Right lobe of liver (tissue), 6 donors: ENCODE data around the gene ATP6V1G1. TPM values are rescaled to one million over a fixed set of nuclear protein-coding genes. Genes with fewer than 3 reads are reported as not detected.

Source experiments
- ATAC-seq, 4 donors: fragments of 200-7000 bp; cut with Tn5 transposase; one replicate each; pipeline ENCODE4 v1.9.1; 2020; ENCODE audit warnings: mild to moderate bottlenecking in 4 of 4, moderate library complexity in 4 of 4
- DNase-seq, 3 donors: peaks; one replicate each; pipeline ENCODE4 v3.0.0-alpha.2; 2020
- H3K27ac ChIP-seq, 3 donors: fragments of 200-600 bp; one replicate each; pipeline ENCODE4 v1.8.0; 2022
- H3K27me3 ChIP-seq, 2 donors: fragments of 200-600 bp; one replicate each; pipeline ENCODE4 v1.8.0; 2022
- H3K36me3 ChIP-seq, 4 donors: fragments of 200-600 bp; sonication (generic) in 1 of 4; one replicate each; pipeline versions ENCODE4 v1.5.1 to v1.8.0; 2017 to 2022; ENCODE audit warnings: control low read depth in 1 of 4
- H3K4me1 ChIP-seq, 4 donors: fragments of 200-600 bp; sonication (generic) in 1 of 4; one replicate each; pipeline versions ENCODE4 v1.5.1 to v1.8.0; 2017 to 2022; ENCODE audit warnings: control low read depth in 1 of 4
- H3K4me3 ChIP-seq, 3 donors: fragments of 200-600 bp; one replicate each; pipeline ENCODE4 v1.8.0; 2022
- H3K9me3 ChIP-seq, 4 donors: fragments of 200-600 bp; sonication (generic) in 1 of 4; one replicate each; pipeline versions ENCODE4 v1.5.1 to v1.8.0; 2017 to 2022; ENCODE audit warnings: control low read depth in 1 of 4
- POLR2A ChIP-seq: fragments of 450-650 bp; IDR thresholded peaks from one replicate; pipeline ENCODE4 v1.6.1; 2017; ENCODE audit warnings: antibody characterized with exemption, mild to moderate bottlenecking
- WGBS: methylation state at CpG from one replicate; pipeline ENCODE4 v1.1.6; 2018; ENCODE audit warnings: low coverage, low lambda C conversion rate; ENCODE audit not compliant: insufficient coverage; ENCODE audit errors: missing lambda C conversion rate; 5-methylcytosine and 5-hydroxymethylcytosine counted together
- intact Hi-C, 2 donors: fragments of 100-400 bp; cut with DNase I; formaldehyde crosslinking; loops; one replicate each; pipeline versions ENCODE4 v1.11.2 to v1.14.1; 2022
- total RNA-seq, 6 experiments: library from RNA; depleted of rRNA in 2 of 6; stranded (reverse); fragments of >200 nt in 2 of 6; fragmentation: NEBNext Ultra II Directional in 3 of 6; extraction: Animal tissue kit (Norgen Biotek cat#: 25700) in 3 of 6; gene quantifications; one replicate each; pipeline versions ENCODE4 v1.1.0 to v1.2.4, GENCODE V29; 2016 to 2023
- TF ChIP-seq, protein P1 (sequence below), 4 donors: fragments of 200-600 bp in 3 of 4; fragments of 450-650 bp in 1 of 4; IDR thresholded peaks; one replicate each; pipeline versions ENCODE4 v1.5.1 to v1.8.0; 2016 to 2022; ENCODE audit warnings: antibody characterized with exemption in 4 of 4, mild to moderate bottlenecking in 2 of 4
- donor health status: DM: no; HTN: yes; CAD: no.
- donor health status: DM: no; HTN: no; CAD: no.
- donor health status: DM: no; HTN: no; CAD: no.
- donor health status: DM: no; HTN: yes; CAD: no.
- donor health status: DM: no; HTN: yes; CAD: no.

Gene ATP6V1G1
- total RNA-seq, 6 experiments from 2014 or later, result 31.0 to 155 (median 49.1) TPM

DNA sequence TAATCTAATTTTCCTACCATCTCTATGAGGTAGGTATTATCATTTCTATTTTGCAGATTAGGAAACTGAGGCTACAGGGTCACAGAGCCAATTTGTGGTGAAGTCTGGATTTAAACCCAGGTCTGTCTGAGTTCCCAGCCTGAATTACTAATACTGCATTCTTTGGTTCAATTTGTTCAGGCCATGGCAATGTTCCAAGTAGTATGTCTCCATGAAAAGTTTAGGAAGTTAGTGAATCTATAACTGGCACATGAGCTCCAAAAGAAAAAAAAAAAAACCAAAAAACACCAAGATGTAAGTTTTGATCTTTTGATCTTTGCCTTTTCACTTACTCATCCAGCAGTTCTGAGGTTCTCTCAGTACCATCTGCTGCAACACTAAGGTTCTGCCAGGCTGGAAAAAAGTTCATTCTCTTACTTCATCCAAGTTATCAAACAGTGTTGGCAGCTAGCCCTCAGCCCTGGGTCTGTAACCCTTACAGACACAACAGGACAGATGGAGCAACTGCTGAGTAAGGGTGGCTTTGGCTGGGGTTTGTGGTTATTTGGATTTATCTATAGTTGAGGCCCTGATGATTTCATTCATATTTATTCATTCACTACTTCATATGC, 19.1 kb downstream of the ATP6V1G1 start:
- no peaks in the 10 kb centered on the region for H3K27me3 ChIP-seq
- peak; percentile 72 to 79 (median 78) for ATAC-seq
- H3K9me3 ChIP-seq, result no peaks in the 10 kb centered on the region
- peaks cover 0 to 40% (median 7%) of the 10 kb centered on the region in 4 donors for H3K4me1 ChIP-seq
- no peak for TF ChIP-seq POLR2A
- TF ChIP-seq, protein P1, sequence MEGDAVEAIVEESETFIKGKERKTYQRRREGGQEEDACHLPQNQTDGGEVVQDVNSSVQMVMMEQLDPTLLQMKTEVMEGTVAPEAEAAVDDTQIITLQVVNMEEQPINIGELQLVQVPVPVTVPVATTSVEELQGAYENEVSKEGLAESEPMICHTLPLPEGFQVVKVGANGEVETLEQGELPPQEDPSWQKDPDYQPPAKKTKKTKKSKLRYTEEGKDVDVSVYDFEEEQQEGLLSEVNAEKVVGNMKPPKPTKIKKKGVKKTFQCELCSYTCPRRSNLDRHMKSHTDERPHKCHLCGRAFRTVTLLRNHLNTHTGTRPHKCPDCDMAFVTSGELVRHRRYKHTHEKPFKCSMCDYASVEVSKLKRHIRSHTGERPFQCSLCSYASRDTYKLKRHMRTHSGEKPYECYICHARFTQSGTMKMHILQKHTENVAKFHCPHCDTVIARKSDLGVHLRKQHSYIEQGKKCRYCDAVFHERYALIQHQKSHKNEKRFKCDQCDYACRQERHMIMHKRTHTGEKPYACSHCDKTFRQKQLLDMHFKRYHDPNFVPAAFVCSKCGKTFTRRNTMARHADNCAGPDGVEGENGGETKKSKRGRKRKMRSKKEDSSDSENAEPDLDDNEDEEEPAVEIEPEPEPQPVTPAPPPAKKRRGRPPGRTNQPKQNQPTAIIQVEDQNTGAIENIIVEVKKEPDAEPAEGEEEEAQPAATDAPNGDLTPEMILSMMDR (IDR thresholded peaks at IDR 0.05), result no peak
- intact Hi-C loops, result no loop called here
- no peak overlapping the region for H3K4me3 ChIP-seq
- H3K27ac ChIP-seq, result peak overlapping the region; percentile 32 to 69 (median 40)
- no peaks in the 10 kb centered on the region for H3K36me3 ChIP-seq
- DNase-seq, result peak; percentile 84 to 93 (median 84)

DNA sequence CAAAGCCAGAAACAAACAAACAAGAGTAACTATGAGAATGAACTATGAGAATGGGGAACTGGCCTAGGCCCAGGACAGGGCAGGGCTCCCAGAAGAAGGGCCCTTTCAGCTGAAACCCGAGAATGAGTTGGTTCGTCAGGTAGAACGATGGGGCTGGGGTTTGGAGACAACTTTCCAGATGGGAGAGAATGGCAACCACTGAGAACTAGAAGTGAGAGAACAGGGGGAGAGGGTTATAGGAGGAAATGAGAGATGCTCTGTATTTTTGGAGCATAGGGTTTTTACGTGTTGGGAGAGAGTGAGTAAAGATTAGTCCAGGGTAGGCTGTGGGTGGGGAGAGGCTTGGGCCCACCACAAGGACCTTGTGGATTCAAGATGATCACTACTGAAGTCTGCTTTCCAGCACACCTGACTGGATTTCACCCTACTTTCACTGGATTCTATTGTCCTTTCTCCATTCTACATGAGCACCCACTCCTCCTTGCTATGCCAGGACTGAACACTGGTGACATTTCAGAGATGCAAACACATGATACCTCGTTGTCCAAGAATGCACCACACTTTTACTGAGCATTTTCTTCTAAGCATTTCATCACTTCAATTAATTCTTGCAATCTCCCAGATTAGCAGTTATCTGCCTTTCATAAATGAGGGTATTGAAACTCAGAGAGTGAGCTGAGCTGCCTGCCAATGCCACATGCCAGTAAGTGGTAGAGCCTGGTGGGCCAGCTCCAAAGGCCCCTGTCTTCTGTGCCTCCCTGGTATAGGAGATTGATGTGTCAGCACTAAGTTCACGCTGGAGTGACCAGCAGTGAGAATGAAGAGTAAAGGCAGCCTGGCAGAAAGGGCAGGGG, 20.3 kb downstream of the ATP6V1G1 start:
- intact Hi-C loops, result no loop called here
- no peaks in the 10 kb centered on the region for H3K9me3 ChIP-seq
- peaks cover 0 to 42% (median 7%) of the 10 kb centered on the region in 4 donors for H3K4me1 ChIP-seq
- peak overlapping the region in 2 of 3 donors; percentile 10 to 66 for H3K27ac ChIP-seq
- no peak for ATAC-seq
- H3K27me3 ChIP-seq, result no peaks in the 10 kb centered on the region
- 70% methylated on average over 6 of the region's 6 CpGs for WGBS
- no peak for TF ChIP-seq POLR2A
- no peak for DNase-seq
- no peaks in the 10 kb centered on the region for H3K36me3 ChIP-seq
- no peak overlapping the region for H3K4me3 ChIP-seq

DNA sequence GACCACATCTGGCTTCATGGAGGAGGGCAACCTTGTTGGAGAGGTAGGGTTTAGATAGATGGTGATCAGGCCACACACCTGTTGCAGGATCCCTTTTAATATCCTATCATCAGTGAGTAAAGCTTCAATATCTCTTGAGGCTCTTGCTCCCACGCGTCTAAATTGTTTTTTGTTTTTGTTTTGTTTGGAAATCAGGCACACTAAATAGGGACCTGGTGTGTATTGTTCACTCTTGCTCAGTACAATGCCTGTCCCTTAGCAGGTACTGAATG, 20.9 kb downstream of the ATP6V1G1 start:
- no peak for DNase-seq
- intact Hi-C loops, result no loop called here
- H3K36me3 ChIP-seq, result no peaks in the 10 kb centered on the region
- no peak overlapping the region for H3K4me3 ChIP-seq
- H3K9me3 ChIP-seq, result no peaks in the 10 kb centered on the region
- 67% methylated on average over 2 of the region's 2 CpGs for WGBS
- H3K27me3 ChIP-seq, result no peaks in the 10 kb centered on the region
- ATAC-seq, result no peak
- H3K27ac ChIP-seq, result no peak overlapping the region
- H3K4me1 ChIP-seq, result peaks cover 0 to 36% (median 7%) of the 10 kb centered on the region in 4 donors
- TF ChIP-seq, protein P1 (IDR thresholded peaks at IDR 0.05), result no peak

DNA sequence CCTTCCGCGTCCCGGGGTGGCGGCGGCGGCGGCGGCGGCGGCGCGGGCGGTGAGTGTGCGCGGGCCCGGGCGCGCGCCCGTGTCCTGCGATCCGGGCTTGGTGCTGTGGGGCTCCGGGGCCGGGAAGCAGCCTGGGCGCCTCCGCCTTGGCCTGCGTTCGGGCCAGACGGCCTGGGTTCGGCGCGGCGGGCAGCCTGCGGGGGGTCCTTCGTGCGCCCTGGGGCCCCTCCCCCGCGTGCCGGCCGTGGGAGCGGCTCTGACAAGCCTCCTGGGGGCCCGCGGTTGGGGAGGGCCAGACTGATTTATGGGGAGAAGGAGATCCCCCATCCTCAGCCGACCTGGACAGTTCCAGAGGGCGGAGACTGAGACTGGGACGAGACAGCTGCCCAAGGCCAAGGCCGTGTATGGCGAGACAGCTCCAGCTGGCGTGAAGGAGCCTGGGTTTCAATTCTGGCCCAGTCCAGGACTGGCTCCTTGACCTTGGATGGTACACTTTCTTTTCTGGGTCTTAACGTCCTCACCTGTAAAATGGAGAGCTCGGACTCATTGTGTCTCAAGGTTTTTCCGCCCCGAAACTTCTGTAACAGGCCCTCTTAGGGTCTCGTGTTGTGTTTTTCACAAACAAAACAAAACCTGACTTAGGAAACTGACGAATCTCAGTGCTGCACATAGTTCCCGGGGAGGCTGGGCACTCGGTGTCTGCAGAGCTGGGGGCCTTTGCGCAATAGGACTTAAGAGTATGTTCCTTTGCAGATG, 24.1 kb downstream of the ATP6V1G1 start:
- H3K36me3 ChIP-seq, result no peaks in the 10 kb centered on the region
- ATAC-seq (peak; percentile 56 to 78 (median 68)), DNase-seq (peak; percentile 59 to 70 (median 65))
- no peaks in the 10 kb centered on the region for H3K27me3 ChIP-seq
- H3K9me3 ChIP-seq, result no peaks in the 10 kb centered on the region
- peak overlapping the region; percentile 50 to 69 (median 67) for H3K4me3 ChIP-seq
- peaks cover 0 to 22% (median 3%) of the 10 kb centered on the region in 4 donors for H3K4me1 ChIP-seq
- peak overlapping the region; percentile 60 to 67 (median 66) for H3K27ac ChIP-seq
- intact Hi-C loops, result no loop called here
- TF ChIP-seq POLR2A, result peak; percentile 40
- TF ChIP-seq, protein P1 (IDR thresholded peaks at IDR 0.05), result no peak
- 13% methylated on average over 7 of the region's 58 CpGs for WGBS
